GM19240 (cell line): Measurements from ENCODE around the gene ZNF750.
A peak's percentile ranks its signal among the peaks of the same experiment; 100 is the strongest.

Experiments used
- DNase-seq: peaks from one replicate; pipeline ENCODE4 v3.0.0; 2011; ENCODE audit warnings: low spot score; ENCODE audit not compliant: insufficient read length

ZNF750 gene

DNA sequence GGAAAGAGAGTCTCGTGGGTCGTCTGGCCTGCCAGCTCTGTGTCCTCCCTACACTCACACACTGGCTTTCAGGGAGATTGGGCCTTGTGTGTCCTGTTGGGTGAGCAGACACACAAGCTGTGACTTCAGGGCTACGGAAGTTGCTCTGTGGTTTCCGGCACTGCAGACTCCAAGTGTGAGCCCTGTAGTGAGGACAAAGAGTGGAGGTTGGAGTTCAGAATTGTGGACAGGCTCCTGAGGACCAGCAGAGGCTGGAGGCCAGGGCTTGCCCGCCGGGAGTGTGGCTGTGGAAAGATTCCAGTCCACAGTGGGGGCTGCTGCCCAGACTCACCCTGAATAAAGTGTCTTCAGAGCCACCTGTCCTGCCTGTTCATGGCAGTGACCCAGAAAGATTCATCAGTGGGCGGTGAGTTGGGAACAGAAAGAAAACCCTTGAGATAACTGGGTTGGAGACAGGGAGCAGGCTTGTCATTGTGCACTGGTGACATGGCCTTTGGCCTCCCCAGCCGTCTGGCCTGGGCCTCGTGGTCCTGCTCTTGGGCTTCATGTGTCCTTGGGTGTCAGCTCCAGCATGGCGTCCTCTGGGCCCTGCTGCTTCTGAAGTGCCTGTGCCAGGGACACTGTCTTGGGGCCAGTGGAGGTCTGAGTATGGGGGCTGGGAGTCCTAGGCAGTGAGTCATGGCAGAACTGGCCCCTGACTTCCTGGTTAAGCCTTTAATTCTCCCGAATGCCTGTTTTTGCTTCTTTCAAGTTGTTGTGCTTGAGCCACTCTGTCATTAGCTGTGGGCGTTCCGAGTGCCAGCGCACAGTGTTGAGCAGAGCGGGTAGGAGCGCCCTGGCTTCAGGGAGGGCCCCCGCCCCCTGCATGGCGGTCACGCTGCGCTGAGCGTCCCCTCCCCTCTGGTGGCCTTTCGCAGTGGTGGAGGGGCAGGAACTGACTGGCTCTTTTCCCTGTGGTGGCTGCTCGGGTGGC lies 19.9 kb upstream of the ZNF750 start:
- DNase-seq: peak; percentile 28

DNA sequence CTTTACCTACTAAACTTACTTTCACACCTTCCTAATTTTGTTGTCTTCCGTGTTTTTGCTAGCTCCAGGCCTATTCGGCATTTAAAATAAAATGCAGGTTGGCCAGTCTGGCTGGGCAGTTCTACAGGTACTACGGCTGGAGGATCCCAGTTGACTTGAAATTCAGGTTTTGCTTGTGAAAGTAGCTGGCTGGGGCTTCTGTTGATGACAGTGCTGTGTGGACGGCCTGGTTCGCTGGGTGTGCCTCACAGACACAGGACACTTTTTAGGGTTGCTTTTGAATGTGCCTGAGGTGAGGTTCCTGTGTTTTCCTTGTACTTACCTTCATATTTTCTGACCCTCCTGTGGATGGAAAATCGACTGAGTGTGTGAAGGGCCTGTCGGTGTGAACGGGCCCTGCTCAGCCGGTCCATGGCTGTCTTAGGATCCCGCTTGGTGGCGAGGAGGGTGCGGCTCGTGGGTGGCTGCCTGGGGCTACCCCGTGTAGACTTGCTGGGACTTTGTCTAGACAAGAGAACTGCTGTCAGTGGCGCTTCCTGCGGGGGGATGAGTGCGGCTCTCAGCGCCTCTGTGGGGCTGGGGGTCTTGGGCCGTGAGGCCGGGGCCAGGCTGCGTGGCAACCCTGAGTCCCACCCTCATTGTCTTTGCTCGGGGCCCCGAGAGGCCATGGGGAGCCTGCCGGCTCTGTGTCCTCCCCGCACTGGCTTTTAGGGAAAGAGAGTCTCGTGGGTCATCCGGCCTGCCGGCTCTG lies 18.7 kb upstream of the ZNF750 start:
- no peak for DNase-seq

DNA sequence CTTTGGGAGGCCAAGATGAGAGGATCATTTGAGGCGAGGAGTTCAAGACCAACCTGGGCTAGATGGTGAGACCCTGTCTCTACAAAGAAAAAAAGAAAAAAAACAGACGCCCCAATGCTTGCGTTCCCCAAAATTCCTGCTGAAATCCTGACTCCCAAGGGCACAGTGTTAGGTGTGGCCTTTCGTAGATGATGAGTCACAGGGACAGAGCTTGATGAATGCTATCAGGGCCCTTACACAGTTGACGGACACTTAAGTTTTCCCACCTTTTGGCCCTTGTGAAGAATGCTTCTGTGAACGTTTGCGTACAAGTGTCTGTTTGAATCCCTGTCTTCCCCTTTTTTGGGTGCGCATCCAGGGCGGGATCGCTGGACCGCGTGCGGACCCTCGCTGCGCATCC lies 16.5 kb upstream of the ZNF750 start:
- DNase-seq: no peak

DNA sequence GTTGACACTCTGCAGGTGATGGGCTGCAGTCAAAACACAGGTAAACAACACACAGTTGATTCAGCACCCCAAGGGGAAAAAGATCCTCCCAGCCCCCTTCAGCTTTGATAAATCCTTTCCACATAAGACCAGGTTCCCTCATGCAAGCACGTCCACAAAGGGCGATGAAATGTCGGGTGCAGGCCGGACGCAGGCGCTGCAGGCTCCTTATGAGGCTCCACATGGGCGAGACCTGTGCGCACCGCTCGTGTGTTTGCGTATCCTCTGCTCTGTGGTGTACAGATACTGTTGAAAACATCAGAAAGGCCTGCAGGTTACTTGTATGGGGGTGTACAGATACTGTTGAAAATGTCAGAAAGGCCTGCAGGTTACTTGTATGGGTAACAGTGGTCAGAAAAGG lies 14.4 kb upstream of the ZNF750 start:
- no peak for DNase-seq

DNA sequence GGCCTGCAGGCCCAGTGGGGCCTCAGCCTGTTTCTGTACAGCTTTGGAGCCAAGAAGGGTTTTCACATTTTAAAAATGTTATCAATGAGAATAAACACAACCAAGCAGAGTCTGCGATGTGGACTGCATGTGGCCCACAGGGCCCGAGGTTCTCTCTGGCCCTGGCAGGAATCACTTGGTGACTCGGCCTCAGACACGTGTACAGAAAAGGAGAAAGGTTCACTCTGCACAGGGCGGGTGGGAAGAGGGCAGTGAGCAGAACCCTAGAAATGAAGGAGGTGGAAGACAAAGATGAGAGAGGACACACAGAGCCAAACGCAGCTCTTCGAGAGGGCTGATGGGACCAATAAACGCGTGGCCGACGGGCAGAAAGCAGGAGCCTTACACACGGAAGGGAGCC lies 11.6 kb upstream of the ZNF750 start:
- DNase-seq: no peak

DNA sequence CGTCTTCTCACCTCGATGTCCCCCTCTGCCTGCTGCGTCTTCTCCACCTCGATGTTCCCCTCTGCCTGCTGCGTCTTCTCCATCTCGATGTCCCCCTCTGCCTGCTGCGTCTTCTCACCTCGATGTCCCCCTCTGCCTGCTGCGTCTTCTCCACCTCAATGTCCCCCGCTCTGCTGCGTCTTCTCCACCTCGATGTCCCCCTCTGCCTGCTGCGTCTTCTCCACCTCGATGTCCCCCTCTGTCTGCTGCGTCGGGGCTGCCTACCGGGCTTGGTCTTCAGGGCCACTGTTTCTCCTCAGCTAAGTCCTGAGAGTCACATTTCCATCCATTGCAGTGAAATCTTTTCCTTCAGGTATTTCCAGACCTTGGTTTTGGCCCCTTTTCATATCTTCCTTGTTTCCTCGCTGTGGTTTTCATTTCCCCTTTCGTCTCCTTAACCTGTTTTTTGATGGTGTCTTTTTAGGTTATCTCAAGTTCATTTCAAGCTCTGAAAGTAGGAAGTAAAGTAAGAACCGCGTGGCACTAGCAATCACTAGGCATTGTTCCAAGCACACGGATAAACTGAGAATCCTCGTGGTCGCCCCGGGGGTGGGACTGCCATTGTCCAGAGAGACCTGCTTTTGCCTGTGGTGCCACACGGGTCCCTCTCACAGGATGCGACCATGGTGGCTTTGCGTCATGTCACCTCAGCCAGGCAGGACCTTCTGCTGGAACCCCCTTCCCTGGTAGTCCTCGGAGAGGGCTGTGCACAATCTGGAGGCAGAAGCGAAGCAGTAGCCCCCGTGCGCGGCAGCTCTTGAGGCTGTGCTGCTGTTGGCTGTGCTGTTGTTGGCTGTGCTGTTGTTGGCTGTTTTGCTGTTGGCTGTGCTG lies 9.5 kb upstream of the ZNF750 start:
- no peak for DNase-seq

DNA sequence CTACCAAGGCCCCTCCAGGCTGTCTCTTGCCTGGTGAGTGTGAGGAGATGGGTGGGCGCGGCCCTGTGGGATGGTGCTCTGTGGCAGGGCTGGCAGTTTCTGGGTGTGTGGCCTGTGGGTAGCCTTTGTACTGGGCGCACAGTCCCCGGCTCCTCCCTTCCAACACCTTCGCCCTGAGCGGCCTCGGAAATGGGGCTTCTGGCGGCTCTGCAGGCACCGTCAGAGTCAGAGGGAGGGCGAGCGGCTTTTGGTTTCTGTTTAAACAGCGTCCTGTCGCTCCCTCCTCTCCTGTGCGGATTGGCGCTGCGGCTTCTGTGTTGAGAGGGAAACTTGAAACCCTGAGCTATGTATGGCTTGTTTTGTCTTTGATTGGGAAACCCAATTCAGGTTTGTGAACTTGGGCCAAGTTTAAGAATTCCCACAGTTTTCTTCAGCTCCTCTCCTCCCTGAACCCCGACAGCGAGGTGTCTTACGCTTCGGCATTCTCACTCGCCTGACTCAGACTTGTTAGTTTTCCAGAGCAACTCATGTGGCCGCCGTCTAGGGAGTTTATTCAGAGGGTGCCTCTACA lies 8.3 kb upstream of the ZNF750 start:
- no peak for DNase-seq

DNA sequence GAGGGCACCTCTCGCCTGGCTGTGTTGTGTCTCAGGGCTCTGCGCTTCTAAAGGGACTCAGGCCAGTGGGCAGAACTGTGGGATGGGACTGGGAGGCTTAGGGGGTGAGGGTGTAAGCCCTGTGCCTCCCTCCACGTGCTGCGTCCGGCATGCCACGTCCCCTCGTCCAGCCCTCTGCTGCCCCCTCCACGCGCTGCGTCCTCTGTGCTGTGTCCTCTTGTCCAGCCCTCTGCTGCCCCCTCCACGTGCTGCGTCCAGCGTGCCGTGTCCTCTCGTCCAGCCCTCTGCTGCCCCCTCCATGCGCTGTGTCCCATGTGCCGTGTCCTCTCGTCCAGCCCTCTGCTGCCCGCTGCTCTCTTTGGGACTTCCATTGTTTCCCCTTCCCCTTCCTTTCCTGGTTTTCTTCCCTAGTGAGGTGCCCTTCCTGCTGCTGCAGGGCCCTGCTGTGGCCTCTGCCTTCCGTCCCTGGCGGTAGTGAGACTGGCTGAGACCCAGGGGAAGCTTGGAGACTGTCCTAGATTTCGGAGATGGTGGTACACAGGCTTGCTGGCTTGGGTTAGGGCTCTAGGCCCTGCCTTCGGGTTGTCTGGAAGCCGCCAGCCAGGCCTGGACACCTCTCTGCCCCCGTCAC lies 6.4 kb upstream of the ZNF750 start:
- DNase-seq: no peak

DNA sequence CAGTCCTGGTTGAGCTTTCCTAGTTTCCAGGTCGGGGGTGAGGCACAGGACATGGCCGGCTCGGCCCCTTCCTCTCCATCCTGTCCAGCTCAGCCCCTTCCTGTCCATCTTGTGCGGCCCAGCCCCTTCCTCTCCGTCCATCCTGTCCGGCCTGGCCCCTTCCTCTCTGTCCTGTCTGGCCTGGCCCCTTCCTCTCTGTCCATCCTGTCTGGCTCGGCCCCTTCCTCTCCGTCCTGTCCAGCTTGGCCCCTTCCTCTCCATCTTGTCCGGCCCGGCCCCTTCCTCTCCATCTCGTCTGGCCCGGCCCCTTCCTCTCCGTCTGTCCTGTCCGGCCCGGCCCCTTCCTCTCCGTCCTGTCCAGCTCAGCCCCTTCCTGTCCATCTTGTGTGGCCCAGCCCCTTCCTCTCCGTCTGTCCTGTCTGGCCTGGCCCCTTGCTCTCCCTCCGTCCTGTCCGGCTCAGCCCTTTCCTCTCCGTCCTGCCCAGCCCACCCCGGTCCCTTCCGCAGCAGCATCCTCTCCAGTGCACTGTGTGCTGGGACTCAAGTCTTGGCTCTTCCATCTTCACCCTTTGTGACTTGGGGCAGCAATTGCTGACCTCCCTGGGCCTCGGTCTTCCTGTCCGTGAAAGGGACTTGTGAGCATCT lies 5.5 kb upstream of the ZNF750 start:
- no peak for DNase-seq

DNA sequence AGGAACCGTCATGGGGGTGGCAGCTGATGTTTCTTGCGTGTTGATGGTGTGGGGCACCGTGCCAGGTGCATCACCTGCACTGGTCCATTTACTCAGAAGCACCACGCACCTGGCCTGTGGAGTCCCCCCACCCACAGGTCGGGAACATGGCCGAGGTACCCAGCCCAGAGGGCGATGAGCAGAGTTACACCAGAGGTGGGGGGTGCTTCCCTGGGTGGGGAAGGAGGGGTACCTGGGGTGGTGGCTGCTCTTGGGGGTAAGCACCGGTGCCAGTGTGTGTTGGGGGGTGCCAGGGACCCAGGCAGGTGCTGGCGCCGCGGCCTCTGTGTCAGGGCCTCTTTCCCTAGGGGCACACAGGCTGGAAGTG lies 5.0 kb upstream of the ZNF750 start:
- DNase-seq: no peak

DNA sequence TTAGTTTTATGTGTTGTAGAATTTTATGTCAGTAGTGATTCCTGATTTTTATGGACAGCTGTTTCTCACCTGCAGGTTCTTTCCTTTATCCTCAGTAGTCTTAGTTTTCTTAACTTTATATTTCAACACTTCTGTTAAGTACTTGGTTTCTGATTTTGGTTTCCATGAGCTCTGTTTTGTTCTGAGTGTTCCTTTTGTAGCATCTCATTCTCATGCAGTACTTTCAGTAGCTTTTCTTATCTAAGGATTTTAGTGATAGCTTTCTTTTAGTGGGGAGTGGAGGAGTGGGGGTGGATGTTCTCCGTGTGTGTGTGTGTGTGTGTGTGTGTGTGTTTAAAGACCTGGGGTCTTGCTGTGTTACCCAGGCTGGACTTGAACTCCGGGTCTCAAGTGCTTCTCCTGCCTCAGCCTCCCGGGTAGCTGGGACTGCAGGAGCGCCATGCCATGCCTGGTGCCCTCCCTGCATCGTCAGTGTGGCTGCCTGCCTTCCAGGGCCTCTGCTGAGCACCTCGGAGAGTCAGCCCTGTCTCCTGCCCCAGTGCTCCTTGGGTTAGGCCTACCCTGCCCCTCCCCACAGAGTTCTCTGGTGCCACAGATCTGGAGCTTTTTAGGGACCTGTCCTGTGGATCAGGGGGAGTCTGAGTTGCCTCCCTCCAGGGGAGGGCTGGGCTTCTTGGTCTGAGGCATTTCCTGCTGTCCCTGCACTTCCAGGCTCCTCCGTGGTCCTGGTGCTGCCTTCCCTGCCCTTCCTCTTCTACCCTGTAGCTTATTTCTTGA lies 4.3 kb upstream of the ZNF750 start:
- DNase-seq: no peak

DNA sequence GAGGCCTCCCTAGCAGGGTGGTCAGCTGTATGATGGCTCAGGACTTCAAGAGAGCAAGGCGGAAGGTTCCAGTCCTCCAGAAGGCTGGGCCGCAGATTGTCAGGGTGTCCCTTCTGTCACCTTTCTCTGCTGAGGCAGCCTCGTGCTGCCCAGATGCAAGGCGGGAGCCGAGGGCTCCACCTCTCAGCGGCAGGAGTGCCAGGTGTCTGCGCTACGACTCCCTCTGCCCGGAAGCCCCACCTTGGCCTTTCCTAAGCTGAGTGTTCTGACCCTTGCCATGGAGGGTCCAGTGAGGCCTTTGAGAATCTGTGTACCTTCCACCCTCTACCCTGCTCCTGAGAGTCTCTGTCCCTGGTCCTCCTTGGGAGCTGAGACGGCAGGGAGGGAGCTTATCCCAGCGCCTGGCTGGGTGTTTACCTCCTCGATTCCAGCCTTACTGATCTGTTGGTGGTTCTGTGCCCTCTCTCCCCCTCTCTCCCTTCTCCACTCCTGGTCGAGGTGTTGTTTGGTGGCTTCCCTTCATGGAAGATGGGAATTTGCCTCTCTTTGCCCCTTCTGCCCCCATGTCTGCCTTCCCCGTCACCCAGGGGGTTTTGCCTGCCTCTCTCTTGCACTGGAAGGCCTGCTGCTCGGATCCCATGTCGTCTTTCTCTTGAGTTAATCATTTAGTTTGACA lies 2.2 kb upstream of the ZNF750 start:
- DNase-seq: no peak

DNA sequence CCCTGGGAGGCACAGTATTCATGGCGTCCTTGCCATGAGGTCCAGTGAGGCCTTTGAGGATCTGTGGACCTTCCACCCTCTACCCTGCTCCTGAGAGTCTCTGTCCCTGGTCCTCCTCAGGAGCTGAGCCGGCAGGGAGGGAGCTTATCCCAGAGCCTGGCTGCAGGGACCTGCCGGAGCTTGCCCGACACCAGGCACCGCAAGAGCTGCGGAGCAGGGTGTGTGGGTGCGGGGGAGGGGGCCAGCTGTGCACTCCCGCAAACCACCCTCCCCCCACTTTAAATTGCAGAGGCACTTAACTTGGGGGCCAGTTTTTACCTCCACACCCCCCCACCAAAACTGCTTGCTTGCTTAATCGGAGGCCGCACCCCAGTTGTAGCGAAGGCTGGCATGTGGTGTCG lies 609 bp upstream of the ZNF750 start:
- no peak for DNase-seq

DNA sequence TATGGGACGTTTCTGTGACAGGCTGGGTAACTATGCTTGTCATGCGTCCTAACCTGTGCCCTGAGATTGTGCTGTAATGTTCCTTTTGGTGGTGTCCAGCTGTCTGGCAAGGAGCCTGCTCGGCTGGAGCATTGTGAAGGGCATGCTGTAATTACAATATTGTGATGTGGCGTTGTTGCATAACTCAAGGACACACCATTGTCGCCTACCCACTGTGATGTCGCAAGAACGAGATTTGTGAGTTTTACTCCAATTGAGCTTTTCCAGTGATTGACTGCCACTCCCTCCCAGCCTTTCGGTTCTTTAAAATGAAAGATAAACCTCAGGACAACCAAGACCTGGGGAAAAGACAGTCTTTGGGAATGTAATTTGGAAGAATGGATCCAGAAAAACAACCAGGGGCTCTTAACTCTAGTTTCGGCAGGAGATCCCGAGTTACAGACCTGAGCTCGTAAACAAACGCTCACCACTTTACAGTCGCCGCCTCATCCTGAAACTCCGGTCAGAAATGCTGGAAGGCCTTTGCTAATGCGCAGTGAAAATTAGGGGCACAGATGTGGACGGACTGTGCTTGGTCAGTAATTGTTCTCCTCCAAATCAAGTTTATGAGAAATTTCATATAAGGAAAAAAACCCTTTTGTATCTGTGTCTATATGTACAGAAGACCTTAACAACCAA lies 1.3 kb downstream of the ZNF750 start:
- DNase-seq: no peak

DNA sequence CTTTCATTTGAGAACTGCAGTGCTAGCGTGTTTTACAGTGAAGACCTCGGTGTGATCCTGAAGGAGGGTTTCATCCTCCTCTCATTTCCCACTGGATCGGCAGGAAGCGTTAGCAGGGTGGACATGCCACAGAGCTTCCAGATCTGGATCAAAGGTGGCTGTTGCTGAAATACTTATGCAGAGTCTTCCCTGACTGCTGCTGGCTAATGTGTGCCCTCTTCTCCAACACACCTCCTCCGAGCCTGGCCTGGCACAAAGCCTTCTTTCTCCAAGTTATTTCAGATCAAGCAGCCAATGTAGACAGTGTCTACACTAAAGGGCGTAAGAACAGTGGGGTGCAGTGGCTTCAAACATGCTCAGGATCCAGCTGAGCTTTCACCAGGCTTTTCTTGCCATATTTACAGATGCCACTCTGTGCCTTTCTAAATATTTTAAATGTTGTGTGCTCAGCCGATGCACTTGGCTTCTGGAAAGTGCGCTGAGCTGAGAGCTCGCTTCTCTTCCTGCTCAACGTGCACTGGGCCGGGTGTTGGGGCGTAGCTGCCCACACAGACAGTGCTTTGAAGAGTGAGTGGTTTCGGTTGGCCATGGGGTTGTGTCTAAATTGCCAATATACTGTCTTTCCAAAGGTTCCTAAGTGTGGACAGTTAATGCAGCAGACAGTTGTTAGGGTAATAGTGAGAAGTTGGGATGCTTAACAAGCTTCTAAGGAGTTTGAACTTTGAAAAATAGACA lies 2.1 kb downstream of the ZNF750 start:
- no peak for DNase-seq

DNA sequence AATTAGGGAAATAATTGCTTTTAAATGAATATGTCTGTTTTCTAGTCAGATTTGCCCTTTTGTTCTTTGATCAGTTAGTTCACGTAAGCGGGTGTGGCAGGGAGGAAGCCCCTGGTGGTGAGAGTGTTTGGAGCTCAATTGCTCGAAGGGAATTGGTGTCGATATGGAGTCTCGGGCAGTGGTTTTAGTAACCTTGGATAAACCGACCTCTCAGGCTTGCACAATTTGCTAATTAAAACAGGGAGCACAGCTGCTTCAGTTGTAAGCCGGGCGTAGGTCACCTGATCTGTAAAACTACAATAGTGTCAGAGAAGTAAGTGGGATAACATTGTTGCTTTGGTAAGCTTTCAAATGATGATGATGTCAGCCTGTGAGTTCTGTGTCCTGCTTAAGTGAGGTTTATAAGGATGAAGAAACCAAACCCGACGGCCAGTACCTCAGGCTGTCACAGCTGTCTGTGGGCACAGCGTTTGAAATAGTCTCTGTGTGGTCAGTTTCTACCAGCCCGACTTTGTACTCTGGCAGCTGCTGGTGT lies 2.9 kb downstream of the ZNF750 start:
- DNase-seq: no peak

DNA sequence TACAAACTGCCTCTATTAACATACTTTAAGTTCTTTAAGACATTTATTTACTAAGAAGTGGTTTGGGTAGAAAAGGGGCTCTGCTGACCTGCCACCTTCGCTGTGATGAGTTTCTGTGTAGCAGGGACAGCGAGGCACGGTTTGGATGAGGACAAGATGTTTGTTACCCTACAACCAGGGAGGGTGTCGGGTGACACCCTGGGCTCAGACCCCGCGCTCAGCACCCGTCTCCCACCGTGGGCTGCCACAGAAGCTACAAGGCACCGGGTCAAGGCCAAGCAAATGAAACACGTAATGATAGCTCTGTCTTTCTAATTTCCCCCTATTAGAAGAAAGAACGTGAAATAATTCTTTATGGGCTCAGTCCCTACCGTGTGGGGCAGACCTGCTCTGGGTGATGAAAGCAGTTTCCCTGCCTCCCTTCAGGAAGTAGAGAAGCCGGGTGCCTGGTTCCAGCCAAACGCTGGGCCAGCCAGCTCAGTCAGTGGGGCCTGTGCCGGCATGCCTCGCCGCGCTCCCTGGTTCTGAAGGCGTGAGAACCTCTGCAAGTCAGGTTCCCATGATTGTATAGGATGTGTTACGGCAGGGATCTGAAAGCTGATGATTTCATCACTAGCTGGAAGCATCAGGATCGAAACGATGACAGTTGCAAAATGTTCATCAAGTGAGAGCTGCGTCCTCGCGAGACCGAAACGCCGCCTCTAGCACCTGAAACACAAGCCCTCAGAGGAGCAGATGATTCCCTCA lies 3.9 kb downstream of the ZNF750 start:
- no peak for DNase-seq
